ENCODE results near the gene CAPNS1. TPM values are rescaled to one million over a fixed set of nuclear protein-coding genes. Genes with fewer than 3 reads are reported as not detected.

The CAPNS1 gene
- 339 and 397 TPM in 2 replicates for total RNA-seq (2014; rRNA removed; shearing (Covaris generic))

GRCh38 chr19:36139473-36140303, at the start of gene CAPNS1:
TSS of gene CAPNS1 (plus strand) at chr19:36140066. CDS start at chr19:36141012, 946 bp downstream.
- Histone ChIP-seq H3K4me3 (peak within 1 kb of the TSS; percentile 91), H3K27me3 (no peaks in the 10 kb centered on the region), H3K27ac (peak within 1 kb of the TSS; percentile 85), H3K4me1 (peaks cover 5% of the 10 kb centered on the region; the same call in 1 of the 2 replicates), H3K9me3 (replicated peaks) (no peaks in the 10 kb centered on the region), H3K36me3 (peaks cover 25% of the 10 kb centered on the region)
- DNase-seq: peak; percentile 97 to 98

GRCh38 chr19:36090910-36091695, 48.8 kb upstream of the CAPNS1 start:
- H3K36me3 ChIP-seq: peaks cover 90% of the 10 kb centered on the region
- no peak for DNase-seq
- H3K27ac ChIP-seq: no peak overlapping the region
- no peaks in the 10 kb centered on the region for H3K4me1 ChIP-seq
- no peak overlapping the region for H3K4me3 ChIP-seq
- no peaks in the 10 kb centered on the region for H3K9me3 ChIP-seq (replicated peaks)
- no peaks in the 10 kb centered on the region for H3K27me3 ChIP-seq

GRCh38 chr19:36092566-36092965, 47.3 kb upstream of the CAPNS1 start:
- Histone ChIP-seq H3K27ac (no peak overlapping the region), H3K4me1 (no peaks in the 10 kb centered on the region), H3K27me3 (no peaks in the 10 kb centered on the region), H3K9me3 (replicated peaks) (no peaks in the 10 kb centered on the region), H3K36me3 (peaks cover 86% of the 10 kb centered on the region), H3K4me3 (no peak overlapping the region)
- DNase-seq: no peak

DNA sequence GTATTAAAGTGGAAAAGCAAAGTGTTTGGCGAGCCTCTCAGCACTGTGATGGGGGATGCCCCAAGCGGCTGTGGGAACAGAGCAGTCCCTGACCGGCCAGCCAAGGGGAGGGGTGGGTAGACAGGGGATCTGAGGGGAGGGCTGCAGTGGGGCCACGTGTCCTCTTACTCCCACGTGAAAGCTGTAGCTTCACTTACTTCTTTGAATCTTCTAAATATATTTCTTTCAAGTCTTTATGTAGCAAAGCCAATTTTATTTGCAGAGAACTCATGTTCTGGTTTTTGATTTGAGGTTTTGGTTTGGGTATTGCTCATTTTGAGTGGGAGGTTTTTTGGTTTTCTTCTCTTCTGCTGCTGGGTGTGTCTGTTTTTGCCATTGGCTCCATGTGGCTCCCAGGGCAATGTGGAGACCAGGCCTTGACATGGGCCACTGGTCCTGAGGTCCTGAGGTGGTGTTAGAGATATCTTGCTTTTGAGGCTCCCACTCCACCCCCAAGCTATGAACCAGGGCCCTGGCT, 46.7 kb upstream of the CAPNS1 start:
- H3K27me3 ChIP-seq: no peaks in the 10 kb centered on the region
- H3K27ac ChIP-seq: no peak overlapping the region
- no peaks in the 10 kb centered on the region for H3K4me1 ChIP-seq
- no peak for DNase-seq
- H3K9me3 ChIP-seq (replicated peaks): no peaks in the 10 kb centered on the region
- H3K36me3 ChIP-seq: peaks cover 84% of the 10 kb centered on the region
- H3K4me3 ChIP-seq: no peak overlapping the region

- no peak overlapping the region for H3K4me3 ChIP-seq
- DNase-seq: no peak
- no peak overlapping the region for H3K27ac ChIP-seq
- no peaks in the 10 kb centered on the region for H3K27me3 ChIP-seq
- no peaks in the 10 kb centered on the region for H3K4me1 ChIP-seq
- H3K36me3 ChIP-seq: peaks cover 84% of the 10 kb centered on the region
- H3K9me3 ChIP-seq (replicated peaks): no peaks in the 10 kb centered on the region
Measured at GRCh38 chr19:36093687-36094086, 46.2 kb upstream of the CAPNS1 start.

- Histone ChIP-seq H3K4me3 (no peak overlapping the region), H3K27me3 (no peaks in the 10 kb centered on the region), H3K36me3 (peaks cover 75% of the 10 kb centered on the region), H3K4me1 (no peaks in the 10 kb centered on the region), H3K9me3 (replicated peaks) (no peaks in the 10 kb centered on the region), H3K27ac (no peak overlapping the region)
- DNase-seq: no peak
Measured at GRCh38 chr19:36097036-36097435, 42.8 kb upstream of the CAPNS1 start.

- Histone ChIP-seq H3K36me3 (peaks cover 77% of the 10 kb centered on the region), H3K27ac (no peak overlapping the region), H3K4me1 (no peaks in the 10 kb centered on the region), H3K9me3 (replicated peaks) (no peaks in the 10 kb centered on the region), H3K4me3 (no peak overlapping the region), H3K27me3 (no peaks in the 10 kb centered on the region)
- no peak for DNase-seq
Measured at GRCh38 chr19:36099166-36099785, 40.6 kb upstream of the CAPNS1 start.

- Histone ChIP-seq H3K27ac (no peak overlapping the region), H3K36me3 (peaks cover 79% of the 10 kb centered on the region), H3K4me3 (no peak overlapping the region), H3K9me3 (replicated peaks) (no peaks in the 10 kb centered on the region), H3K4me1 (no peaks in the 10 kb centered on the region), H3K27me3 (no peaks in the 10 kb centered on the region)
- no peak for DNase-seq
Measured at GRCh38 chr19:36100476-36100875, 39.4 kb upstream of the CAPNS1 start.

- Histone ChIP-seq H3K36me3 (peaks cover 72% of the 10 kb centered on the region), H3K4me3 (no peak overlapping the region)
Measured at GRCh38 chr19:36101550-36102327, 38.1 kb upstream of the CAPNS1 start.

DNA sequence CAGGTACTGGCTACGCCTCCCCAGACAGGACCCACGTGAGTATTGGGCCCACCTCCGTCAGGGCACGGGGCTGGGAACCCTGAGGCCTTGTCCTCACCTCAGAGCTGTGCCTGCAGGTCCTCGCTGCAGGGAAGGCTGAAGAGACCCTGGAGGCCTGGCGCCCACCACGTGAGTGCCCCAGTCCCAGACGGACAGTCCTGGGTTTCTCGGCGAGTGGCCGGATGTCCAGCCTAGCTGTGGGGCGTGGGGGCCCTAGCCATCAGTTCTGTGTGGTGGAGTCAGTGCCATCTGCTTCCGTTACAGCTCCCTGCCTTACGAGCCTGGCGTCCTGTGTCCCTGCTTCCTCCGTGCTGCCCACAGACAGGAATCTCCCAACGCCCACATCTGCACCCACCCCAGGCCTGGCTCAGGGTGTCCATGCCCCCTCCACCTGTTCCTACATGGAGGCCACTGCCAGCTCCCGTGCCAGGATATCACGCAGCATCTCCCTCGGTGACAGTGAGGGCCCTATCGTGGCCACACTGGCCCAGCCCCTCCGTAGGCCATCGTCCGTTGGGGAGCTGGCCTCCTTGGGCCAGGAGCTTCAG, 36.7 kb upstream of the CAPNS1 start:
- Histone ChIP-seq H3K9me3 (replicated peaks) (no peaks in the 10 kb centered on the region), H3K4me1 (0 out of 2 replicates have a peak, but pooled peaks cover 4% of the 10 kb centered on the region), H3K4me3 (no peak overlapping the region), H3K27me3 (no peaks in the 10 kb centered on the region), H3K27ac (no peak overlapping the region), H3K36me3 (peaks cover 65% of the 10 kb centered on the region)
- DNase-seq: no peak

More at GRCh38 chr19:36101550-36102327, 38.1 kb upstream of the CAPNS1 start:
- no peak for DNase-seq
- Histone ChIP-seq H3K4me1 (0 out of 2 replicates have a peak, but pooled peaks cover 4% of the 10 kb centered on the region), H3K27ac (no peak overlapping the region), H3K27me3 (no peaks in the 10 kb centered on the region), H3K9me3 (replicated peaks) (no peaks in the 10 kb centered on the region)

- H3K36me3 ChIP-seq: peaks cover 58% of the 10 kb centered on the region
- H3K27ac ChIP-seq: no peak overlapping the region
- 0 out of 2 replicates have a peak, but pooled peaks cover 4% of the 10 kb centered on the region for H3K4me1 ChIP-seq
- no peak for DNase-seq
- no peaks in the 10 kb centered on the region for H3K27me3 ChIP-seq
- no peak overlapping the region for H3K4me3 ChIP-seq
- H3K9me3 ChIP-seq (replicated peaks): no peaks in the 10 kb centered on the region
Measured at GRCh38 chr19:36103842-36104552, 35.9 kb upstream of the CAPNS1 start.

DNA sequence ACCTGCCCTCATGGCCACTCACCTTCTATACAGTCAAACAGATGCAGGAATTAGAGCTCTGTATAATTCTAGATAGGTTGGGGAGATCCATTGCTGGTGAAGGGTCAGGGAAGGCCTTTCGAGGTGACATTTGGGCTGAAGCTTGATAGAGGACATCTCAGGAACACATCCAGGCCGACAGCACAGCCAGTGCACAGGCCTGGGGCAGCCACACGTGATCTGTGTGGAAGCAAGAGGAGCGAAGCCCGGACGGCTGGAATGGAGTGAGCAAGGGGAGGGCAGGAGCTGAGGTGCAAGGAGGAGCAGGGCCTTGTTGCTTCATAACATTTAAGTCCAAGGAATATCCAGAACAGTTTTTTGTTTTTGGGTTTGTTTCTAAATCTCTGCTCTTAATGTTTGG, 33.4 kb upstream of the CAPNS1 start:
- Histone ChIP-seq H3K4me3 (no peak overlapping the region), H3K27me3 (no peaks in the 10 kb centered on the region), H3K36me3 (peaks cover 41% of the 10 kb centered on the region), H3K4me1 (peaks cover 14% of the 10 kb centered on the region), H3K9me3 (replicated peaks) (no peaks in the 10 kb centered on the region), H3K27ac (no peak overlapping the region)
- no peak for DNase-seq

- Histone ChIP-seq H3K4me1 (peaks cover 20% of the 10 kb centered on the region), H3K4me3 (no peak overlapping the region), H3K36me3 (peaks cover 39% of the 10 kb centered on the region), H3K27ac (no peak overlapping the region), H3K9me3 (replicated peaks) (no peaks in the 10 kb centered on the region), H3K27me3 (no peaks in the 10 kb centered on the region)
- no peak for DNase-seq
Measured at GRCh38 chr19:36106991-36107390, 32.9 kb upstream of the CAPNS1 start.
